HL-60 (cell line): ENCODE data around the gene BCHE.

ENCODE experiments used
- CTCF ChIP-seq: IDR thresholded peaks from one replicate; pipeline ENCODE4 v1.5.1; 2011; ENCODE audit warnings: low read length, control low read depth, inconsistent platforms; ENCODE audit not compliant: insufficient read depth
- TF ChIP-seq, protein P1 (sequence below): IDR thresholded peaks from 2 replicates; pipeline ENCODE4 v1.6.1; 2012; ENCODE audit warnings: low read depth; ENCODE audit not compliant: insufficient replicate concordance

DNA sequence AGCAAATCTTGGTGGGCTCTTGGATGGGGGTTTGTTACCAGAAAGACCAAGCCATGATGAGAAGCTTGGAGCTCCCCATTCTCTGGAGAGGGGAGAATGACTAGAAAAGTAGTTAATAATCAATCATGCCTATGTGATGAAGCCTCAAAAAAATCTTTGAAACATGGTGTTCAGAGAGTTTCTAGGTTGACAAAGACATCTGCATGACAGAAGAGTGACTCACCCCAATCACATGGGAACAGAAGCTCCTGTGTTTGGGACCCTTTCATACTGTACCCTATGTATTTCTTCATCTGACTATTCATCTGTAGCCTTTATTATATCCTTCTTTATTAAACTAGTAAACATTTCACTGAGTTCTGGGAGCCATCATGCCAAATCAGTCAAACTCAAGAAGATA is 87.4 kb downstream of the BCHE start:
- TF ChIP-seq, protein P1, sequence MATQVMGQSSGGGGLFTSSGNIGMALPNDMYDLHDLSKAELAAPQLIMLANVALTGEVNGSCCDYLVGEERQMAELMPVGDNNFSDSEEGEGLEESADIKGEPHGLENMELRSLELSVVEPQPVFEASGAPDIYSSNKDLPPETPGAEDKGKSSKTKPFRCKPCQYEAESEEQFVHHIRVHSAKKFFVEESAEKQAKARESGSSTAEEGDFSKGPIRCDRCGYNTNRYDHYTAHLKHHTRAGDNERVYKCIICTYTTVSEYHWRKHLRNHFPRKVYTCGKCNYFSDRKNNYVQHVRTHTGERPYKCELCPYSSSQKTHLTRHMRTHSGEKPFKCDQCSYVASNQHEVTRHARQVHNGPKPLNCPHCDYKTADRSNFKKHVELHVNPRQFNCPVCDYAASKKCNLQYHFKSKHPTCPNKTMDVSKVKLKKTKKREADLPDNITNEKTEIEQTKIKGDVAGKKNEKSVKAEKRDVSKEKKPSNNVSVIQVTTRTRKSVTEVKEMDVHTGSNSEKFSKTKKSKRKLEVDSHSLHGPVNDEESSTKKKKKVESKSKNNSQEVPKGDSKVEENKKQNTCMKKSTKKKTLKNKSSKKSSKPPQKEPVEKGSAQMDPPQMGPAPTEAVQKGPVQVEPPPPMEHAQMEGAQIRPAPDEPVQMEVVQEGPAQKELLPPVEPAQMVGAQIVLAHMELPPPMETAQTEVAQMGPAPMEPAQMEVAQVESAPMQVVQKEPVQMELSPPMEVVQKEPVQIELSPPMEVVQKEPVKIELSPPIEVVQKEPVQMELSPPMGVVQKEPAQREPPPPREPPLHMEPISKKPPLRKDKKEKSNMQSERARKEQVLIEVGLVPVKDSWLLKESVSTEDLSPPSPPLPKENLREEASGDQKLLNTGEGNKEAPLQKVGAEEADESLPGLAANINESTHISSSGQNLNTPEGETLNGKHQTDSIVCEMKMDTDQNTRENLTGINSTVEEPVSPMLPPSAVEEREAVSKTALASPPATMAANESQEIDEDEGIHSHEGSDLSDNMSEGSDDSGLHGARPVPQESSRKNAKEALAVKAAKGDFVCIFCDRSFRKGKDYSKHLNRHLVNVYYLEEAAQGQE: no peak
- TF ChIP-seq CTCF: no peak
